SK-N-MC (cell line): Measurements from ENCODE around the gene GRIA4.

Experiments
- EZH2 ChIP-seq: fragments of 200-600 bp; sonication (generic); IDR thresholded peaks from one replicate; pipeline ENCODE4 v1.6.1; 2017; ENCODE audit warnings: antibody characterized with exemption
- POLR2AphosphoS5 ChIP-seq: IDR thresholded peaks from 2 replicates; pipeline ENCODE4 v1.6.1; 2012; ENCODE audit warnings: mild to moderate bottlenecking, low read depth, low read length, borderline replicate concordance

DNA sequence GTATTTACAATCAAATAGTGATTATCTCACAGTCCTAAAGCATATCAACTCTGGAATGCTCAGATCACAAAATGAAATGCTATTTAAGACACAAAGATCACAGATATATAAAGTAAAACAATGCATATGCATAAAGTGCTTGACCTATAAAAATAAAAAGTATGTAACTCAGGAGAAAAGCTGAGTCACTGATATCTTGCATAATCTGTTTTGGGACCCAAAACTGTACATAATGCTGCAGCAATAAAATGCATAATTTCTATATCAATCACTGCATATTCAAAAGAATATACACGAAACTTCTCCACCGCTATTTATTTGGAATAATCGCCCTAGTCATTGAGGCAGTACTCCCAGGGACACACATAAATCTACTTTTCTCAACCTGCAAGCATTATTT, 34.9 kb upstream of the GRIA4 start:
- TF ChIP-seq EZH2: no peak
- TF ChIP-seq POLR2AphosphoS5: no peak
